Suppressor macrophage treated with lipopolysaccharide for 4 hours (primary cell): Measurements from ENCODE around the gene ULK4.
A peak's percentile ranks its signal among the peaks of the same experiment; 100 is the strongest.
"Not testable (repeated sequence)": the region's sequence is repeated elsewhere in the genome, so short reads cannot be mapped to it uniquely, and the experiment has no call there.

Experiments used
- DNase-seq: peaks from one replicate; pipeline ENCODE4 v3.0.0-alpha.2; 2020

The ULK4 gene

DNA sequence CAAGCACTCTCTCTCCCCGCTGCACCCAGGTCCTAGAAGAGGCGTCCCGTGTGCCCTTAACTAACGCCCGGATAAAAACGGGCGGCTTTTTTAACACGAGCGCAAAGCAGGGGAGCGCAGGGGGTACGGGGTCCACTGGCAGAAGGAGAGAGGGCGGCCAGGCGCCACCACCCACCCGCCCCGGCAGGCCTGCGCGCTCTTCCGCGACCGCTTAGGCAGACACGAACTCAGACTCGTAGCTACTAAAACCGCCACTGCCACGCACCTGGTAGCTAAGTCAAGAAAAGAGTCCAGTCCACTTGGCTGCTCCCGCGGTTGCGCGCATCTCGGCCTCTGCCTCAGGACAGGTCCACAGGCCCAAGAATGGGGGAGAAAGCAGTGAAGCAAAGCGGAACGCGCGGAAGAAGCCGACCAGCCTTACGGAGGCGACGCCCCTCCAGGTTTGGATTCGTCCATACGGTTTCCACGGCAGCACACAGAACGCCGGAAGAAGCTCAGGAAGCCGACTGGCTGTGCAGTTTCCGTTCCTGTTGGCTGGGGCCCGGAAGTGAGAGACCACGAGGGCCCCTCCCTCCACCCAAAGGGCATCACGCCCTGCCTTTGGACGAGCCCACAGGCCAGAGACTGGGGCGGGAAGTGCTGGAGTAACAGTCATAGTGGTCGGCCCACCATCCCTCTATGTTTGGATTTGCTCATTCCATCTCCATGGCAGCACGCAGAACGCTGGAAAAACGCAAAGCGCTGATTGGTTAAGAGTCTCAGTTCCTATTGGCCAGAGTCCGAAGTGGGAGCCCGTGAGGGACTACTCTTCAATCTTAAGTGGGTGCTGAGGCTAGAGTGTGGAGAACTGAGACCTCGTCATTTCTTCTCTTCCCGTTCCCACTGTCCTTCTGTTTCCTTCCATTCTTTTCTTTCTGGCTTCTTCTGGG lies at the start of gene ULK4:
Gene ULK4, minus strand, starts transcription at position 353 of the 929 bp plus-strand sequence. CDS start 7,344 bp downstream, outside the sequence.
- DNase-seq, result peak; percentile 99

DNA sequence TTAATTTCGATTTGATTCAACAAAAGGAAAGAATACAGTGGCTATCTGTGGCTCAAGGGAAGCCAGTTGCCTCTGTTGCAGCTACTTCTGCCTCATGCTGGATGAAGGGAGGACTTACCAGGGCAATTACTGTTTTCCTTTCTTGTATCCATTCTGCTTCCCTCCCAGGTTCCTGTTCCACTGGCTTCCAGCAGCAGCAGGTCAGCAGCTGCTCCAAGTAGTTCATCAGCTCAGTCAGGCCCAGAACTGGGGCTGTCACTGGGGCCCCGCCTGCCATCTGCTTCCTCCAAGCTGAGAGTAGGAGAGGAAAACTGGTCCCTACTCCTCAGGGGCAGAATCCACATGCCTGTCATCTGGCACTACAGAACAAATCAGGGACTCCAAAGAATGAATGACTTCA lies 48.6 kb upstream of the ULK4 start:
- no peak for DNase-seq

- no peak for DNase-seq
Observed at GRCh38 chr3:42009456-42009855, 47.6 kb upstream of the ULK4 start.

- DNase-seq, result no peak
Observed at GRCh38 chr3:42007785-42008184, 45.9 kb upstream of the ULK4 start.

DNA sequence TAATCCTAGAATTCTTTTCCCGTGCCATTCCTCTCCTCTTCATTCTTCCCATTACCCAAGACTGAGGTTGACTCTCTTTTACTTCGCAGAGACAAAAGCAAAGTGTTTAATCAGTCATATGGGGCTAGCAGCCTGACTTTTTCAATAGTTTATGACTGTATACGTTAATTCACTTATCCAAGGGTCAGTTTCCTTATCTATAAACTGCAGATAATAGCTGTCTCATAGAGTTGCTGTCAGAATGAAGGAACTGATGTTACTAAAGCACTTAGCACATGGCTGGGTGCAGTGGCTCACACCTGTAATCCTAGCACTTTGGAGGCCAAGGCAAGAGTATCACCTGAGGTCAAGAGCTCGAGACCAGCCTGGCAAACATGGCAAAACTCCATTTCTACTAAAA lies 43.5 kb upstream of the ULK4 start:
- DNase-seq, result no peak

GRCh38 chr3:42002790-42003189 lies 40.9 kb upstream of the ULK4 start:
- DNase-seq, result no peak

GRCh38 chr3:42001777-42002176 lies 39.9 kb upstream of the ULK4 start:
- DNase-seq, result no peak

DNA sequence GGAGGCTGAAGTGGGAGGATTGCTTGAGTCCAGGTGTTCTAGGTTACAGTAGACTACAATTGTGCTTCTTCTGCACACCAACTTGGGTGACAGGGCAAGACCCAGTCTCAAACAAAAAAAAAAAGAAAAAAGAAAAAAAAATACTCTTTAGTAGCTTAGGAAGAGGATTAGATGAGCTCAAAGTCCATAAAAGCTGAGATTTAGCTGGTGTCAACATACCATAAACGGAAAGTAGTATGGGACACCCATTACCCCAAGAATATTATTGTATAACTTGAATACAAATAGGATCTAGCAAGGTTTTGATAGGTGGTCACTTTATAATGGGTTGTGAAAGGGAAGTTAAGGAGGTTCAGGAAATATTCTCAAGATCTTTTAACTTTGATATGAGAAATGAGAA lies 38.0 kb upstream of the ULK4 start:
- DNase-seq, result no peak

DNA sequence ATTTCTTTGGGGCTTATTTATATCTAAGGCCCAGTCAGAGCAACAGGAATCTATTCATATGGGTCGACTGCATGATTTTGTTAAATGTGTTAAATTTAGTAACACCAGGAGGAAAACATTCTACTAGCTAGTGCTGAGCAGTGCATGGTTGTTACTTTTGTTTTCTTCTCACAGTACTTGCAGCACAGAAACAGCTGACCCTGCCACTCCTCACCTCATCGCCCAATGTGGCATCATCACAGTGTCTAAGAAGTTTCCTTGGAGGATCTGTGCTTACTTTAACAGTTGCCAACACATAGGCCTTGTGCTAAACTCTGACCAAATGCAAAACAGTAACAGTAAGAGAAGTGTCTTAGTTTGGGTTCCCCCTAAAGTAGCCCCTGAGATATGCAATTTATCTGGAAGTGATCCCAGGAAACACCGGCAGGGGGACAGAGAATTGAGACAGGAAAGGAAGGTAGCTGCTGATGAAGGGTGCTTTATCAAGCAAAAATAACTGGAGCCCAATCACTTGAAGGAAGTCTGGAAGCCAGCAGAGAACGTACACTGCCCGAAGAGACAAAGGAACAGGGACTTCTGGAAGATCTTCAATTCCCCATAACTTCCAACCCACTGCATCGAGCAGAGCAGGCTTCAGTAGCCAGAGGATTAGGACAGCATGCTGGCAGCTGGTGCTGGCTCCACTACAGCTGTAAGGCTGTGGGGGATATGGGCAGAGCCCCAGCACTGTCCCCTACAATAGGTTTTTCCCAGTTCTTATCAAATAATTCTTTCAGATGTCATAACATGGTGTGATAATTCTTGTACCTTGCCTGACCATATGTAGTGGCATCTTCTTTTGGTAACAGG lies 36.0 kb upstream of the ULK4 start:
- DNase-seq, result no peak

DNA sequence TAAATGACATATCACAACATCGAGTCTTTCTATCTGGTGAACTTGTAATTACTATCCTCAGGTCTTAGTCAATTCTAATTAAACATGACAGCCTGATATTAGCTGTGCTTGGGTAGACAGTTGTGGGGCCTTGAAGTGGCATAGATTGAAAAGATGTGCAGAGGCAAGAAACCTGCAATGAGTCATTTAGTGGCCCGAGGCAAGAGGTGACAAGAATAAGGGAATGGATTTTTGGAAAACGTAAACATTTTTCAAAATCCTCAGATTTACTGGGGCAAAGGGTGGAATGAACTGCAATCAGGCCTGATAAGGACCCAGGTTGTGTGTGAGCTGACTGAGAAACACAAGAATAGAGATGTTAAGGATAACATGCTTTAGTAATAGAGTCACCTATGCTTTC lies 29.5 kb upstream of the ULK4 start:
- DNase-seq, result no peak

DNA sequence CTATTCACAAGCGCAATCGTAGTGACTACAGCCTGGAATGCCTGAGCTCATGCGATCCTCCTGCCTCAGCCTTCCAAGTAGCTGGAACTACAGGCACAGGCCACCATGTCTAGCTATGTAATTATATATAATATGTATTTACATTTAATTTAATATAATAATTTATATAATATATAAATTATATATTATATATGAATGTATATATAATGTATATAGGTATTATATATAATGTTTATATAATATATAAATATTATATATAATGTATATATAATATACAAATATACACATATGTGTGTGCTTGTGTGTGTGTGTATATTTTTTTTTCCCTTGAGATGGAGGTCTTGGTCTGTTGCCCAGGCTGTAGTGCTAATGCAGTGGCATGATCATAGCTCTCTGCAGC lies 27.6 kb upstream of the ULK4 start:
- no peak for DNase-seq

- peak; percentile 25 for DNase-seq
Observed at GRCh38 chr3:41987627-41988026, 25.7 kb upstream of the ULK4 start.

- no peak for DNase-seq
Observed at GRCh38 chr3:41986561-41986960, 24.7 kb upstream of the ULK4 start.

DNA sequence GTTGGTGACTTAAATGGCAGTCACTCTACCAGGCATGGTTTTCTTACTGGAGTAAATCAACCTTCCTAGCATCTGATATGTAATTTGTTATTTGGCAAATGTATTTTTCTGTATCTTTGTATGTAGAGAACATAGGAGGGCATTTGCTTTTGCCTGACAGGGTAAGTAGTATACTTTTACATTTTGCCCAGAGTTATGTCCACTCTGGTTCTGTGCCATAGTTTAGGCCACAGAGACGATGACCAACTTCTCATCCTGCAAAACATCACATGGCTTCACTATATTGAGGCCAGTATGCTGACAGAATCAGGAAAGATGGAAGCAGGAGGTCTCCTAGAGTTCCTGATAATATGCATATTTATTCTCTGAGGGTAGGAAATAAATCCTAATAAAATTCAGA lies 23.1 kb upstream of the ULK4 start:
- no peak for DNase-seq

DNA sequence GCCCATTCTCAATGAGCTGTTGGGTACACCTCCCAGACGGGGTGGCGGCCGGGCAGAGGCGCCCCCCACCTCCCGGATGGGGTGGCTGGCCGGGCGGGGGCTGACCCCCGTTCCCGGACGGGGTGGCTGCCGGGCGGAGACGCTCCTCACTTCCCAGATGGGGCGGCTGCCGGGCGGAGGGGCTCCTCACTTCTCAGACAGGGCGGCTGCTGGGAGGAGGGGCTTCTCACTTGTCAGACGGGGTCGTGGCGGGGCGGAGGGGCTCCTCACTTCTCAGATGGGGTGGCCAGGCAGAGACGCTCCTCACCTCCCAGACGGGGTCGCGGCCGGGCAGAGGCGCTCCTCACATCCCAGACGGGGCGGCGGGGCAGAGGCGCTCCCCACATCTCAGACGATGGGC lies 21.2 kb upstream of the ULK4 start:
- not testable (repeated sequence) for DNase-seq

DNA sequence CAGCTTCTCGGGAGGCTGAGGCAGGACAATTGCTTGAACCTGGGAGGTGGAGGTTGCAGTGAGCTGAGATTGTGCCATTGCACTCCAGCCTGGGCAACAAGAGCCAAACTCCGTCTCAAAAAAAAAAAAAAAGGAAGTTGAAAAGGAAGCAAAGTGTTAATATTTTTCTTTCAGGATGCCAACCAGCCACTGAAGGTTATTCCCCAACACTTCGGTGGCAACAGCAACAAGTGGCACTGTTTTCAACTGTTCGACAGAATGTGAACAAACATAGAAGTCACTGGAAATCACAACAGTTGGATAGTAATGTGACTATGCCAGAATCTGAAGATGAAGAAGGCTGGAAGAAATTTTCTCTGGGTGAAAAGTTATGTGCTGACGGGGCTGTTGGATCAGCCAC lies 15.5 kb upstream of the ULK4 start:
- not testable (repeated sequence) for DNase-seq

DNA sequence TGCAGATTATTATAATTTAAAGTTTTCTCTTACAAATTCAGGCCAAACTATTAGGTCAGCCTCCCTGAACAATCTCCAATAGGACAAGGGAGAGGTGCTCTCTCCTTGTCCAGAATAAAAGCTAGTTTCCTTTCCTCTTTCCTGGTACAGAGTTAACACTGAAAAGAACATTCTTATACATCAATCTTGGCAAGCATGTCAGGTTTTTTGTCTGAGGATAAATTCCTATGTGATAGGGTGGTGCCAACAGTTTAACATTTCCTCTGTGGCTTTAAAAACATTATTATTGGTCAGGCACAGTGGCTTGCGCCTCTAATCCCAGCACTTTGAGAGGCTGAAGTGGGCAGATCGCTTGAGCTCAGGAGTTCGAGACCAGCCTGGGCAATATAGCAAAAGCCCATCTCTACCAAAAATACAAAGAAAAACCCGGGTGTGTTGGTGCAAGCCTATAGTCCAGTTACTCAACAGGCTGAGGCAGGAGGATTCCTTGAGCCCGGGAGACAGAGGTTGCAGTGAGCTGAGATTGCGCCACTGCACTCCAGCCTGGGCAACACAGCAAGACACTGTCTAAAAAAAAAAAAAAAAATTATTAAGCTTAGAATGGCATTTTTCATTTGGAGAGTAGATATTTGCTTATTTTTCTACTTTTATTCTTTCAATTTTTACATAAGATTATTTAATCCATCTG lies 13.7 kb upstream of the ULK4 start:
- no peak for DNase-seq

- peak; percentile 17 for DNase-seq
Observed at GRCh38 chr3:41974223-41974622, 12.3 kb upstream of the ULK4 start.

- DNase-seq, result no peak
Observed at GRCh38 chr3:41972802-41973201, 10.9 kb upstream of the ULK4 start.

DNA sequence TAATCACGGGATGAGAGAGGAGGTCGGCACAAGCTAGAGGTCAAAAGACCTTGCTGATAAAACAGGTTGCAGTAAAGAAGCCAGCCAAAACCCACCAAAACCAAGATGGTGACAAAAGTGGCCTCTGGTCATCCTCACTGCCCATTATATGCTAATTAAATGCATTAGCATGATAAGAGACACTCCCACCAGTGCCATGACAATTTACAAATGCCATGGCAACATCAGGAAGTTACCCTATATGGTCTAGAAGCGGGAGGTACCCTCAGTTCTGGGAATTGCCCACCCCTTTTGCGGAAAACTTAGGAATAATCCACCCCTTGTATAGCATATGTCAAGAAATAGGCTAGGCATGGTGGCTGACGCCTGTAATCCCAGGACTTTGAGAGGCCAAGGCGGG lies 4.3 kb upstream of the ULK4 start:
- DNase-seq, result no peak

DNA sequence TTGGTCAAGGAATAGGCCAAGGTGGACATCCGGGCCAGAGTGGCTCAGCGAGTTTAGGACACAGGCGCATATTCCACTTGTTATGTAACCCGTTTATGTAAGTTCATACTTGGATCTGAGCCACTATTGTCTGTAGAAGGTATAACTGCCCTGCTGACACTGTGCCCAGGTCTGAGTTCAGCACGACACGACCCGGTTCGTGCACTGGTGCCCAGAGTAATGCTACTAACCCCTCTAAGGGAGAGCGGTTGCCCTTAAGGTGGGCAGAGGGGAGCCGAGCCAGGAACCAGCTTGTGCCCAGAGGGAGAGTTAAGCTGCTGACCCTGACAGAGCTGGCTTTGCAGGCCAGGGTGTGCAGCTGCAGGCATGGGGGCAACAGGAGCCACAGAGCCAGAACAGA lies 1.9 kb upstream of the ULK4 start:
- no peak for DNase-seq

DNA sequence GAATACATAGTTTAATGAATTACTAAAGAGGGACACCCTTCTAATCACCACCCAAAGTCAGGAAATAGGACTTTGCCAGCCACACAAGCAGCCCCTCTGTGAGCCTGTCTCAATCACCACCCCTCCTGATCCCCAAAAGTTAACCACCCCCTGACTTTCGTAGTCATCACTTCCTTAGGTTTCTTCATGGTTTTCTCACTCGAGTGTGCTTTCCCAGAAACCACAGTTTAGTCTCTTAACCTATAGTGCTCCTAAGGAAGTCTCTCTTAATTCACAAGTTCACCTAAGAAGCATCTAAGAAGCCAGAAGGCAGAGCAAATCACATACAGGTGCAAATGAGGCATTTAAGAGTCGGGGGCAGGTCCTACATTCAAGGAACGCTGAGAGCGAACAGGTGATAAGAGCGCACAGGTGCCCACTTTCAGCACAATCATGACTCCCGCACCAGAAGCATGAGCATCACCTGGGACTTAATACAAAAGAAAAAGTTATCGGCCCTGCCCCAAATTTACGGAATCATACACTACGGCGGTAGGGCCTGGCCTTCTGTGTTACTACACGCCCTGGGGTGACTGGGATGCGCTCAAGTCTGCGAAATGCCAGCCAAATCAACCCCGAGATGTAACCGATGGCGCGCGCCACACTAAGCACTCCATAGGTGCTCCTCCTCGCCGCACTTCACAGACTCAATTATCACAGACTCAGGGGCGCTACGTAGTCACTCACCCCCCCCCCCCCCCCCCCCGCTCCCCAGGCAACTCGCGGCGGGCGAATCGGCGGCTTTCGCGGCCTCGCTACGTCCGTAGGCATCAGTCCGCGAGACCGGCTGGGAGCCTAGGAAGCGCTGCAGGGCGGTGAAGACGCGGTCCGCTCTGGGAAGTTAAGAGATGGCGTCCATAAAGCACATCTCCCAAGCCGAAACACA lies 815 bp downstream of the ULK4 start:
- peak; percentile 51 for DNase-seq
